Loucy (cell line): ENCODE results near the gene DZANK1.

Experiments used
- H2AFZ ChIP-seq: fragments of 200-600 bp; sonication (generic); 2 replicates; pipeline ENCODE4 v1.6.0; 2016; ENCODE audit warnings: antibody characterized with exemption, mild to moderate bottlenecking, low read length, moderate library complexity
- H3F3A ChIP-seq: fragments of 200-600 bp; 2 replicates; pipeline ENCODE4 v1.6.0; 2016; ENCODE audit warnings: antibody characterized with exemption, low read depth, mild to moderate bottlenecking
- H3K27me3 ChIP-seq: fragments of 200-600 bp; sonication (generic); 2 replicates; pipeline ENCODE4 v1.6.1; 2014; ENCODE audit warnings: low read length, mild to moderate bottlenecking; ENCODE audit not compliant: insufficient read depth, poor library complexity, severe bottlenecking
- H3K36me3 ChIP-seq: fragments of 200-600 bp; sonication (generic); 2 replicates; pipeline ENCODE4 v1.6.1; 2016; ENCODE audit warnings: low read length; ENCODE audit not compliant: insufficient read depth
- H3K4me1 ChIP-seq: fragments of 200-600 bp; sonication (generic); 2 replicates; pipeline ENCODE4 v1.5.1; 2014; ENCODE audit warnings: low read length, mild to moderate bottlenecking; ENCODE audit not compliant: insufficient read depth, poor library complexity, severe bottlenecking
- H3K4me2 ChIP-seq: fragments of 200-600 bp; sonication (generic); 2 replicates; pipeline ENCODE4 v1.6.0; 2014; ENCODE audit warnings: antibody characterized with exemption, low read length, low read depth, mild to moderate bottlenecking; ENCODE audit not compliant: poor library complexity, severe bottlenecking
- H3K4me3 ChIP-seq: fragments of 200-600 bp; sonication (generic); 2 replicates; pipeline ENCODE4 v1.5.1; 2014; ENCODE audit warnings: low read length, mild to moderate bottlenecking, mixed read lengths; ENCODE audit not compliant: poor library complexity, severe bottlenecking
- H3K79me2 ChIP-seq: fragments of 200-600 bp; sonication (generic); 2 replicates; pipeline ENCODE4 v1.6.1; 2014; ENCODE audit warnings: low read length; ENCODE audit not compliant: insufficient read depth
- H3K9ac ChIP-seq: fragments of 200-600 bp; sonication (generic); 2 replicates; pipeline ENCODE4 v1.6.0; 2014; ENCODE audit warnings: mild to moderate bottlenecking, low read depth, low read length, moderate library complexity; ENCODE audit not compliant: poor library complexity, severe bottlenecking
- H3K9me2 ChIP-seq: fragments of 200-600 bp; sonication (generic); replicated peaks from 2 replicates; pipeline ENCODE4 v1.6.1; 2016; ENCODE audit warnings: low read depth, low read length, mixed read lengths
- H3K9me3 ChIP-seq: fragments of 200-600 bp; sonication (generic); 2 replicates; pipeline ENCODE4 v1.6.1; 2014; ENCODE audit warnings: mild to moderate bottlenecking, antibody characterized with exemption, low read length, low read depth; ENCODE audit not compliant: insufficient read depth
- H4K20me1 ChIP-seq: fragments of 200-600 bp; sonication (generic); 2 replicates; pipeline ENCODE4 v1.6.0; 2014; ENCODE audit warnings: antibody characterized with exemption, low read length, mild to moderate bottlenecking; ENCODE audit not compliant: insufficient read depth, poor library complexity, severe bottlenecking
- EZH2phosphoT487 ChIP-seq: fragments of 200-600 bp; IDR thresholded peaks from 2 replicates; pipeline ENCODE4 v1.6.1; 2018; ENCODE audit warnings: antibody characterized with exemption, mild to moderate bottlenecking, moderate library complexity, borderline replicate concordance
- TF ChIP-seq, protein P1 (sequence below): fragments of 200-600 bp; sonication (generic); conservative IDR thresholded peaks from 2 replicates; pipeline ENCODE4 v1.5.1; 2014; ENCODE audit warnings: mild to moderate bottlenecking, antibody characterized with exemption, low read length

DZANK1 gene

DNA sequence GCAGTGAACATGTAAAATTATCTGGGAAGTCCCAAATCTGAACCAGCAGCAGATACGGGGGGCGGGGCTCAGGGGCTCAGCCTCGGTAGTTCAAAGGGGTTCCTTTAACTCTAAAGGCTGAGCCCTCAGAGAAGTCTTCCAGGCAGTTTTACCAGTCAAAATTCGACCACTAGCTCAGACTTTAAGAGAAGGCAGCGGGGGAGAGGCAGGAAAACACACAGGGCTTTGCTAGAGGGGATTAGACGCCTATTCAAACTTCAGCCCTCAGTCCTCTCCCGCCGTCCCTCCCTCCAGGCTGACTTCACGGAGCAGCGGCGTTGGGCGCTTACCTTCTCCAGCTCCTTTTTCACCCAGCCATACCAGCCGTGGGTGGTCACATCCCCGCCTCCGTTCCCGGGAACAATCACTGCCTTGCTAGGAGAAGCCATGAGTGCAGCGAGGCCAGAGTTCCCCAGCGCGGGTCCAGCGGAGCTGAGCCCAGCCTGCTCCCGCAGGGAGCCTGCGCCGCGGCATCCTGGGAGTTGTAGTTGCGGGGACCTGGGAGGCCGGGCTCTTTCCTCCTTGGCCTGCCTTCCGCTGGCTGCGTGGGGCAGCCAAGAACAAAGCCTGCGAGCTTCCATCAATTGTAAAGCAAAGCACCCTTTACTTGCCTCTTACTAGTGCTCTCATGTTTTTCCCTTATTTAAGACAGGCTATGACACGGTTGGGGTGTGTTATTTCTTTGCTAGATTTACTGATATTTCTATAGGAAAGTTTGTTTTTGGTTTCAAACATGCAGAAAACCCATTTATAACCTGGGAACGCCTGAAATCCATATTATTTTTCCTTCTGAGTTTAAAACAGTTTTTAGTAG lies 30.1 kb upstream of the DZANK1 start, which contains the start of gene RBBP9:
Gene RBBP9, minus strand, starts transcription at position 486 of the 853 bp plus-strand sequence. Its CDS starts 58 bp downstream, at position 428.
- no peaks in the 10 kb centered on the region for H3K9me2 ChIP-seq
- no peak for TF ChIP-seq EZH2phosphoT487
- TF ChIP-seq, protein P1, sequence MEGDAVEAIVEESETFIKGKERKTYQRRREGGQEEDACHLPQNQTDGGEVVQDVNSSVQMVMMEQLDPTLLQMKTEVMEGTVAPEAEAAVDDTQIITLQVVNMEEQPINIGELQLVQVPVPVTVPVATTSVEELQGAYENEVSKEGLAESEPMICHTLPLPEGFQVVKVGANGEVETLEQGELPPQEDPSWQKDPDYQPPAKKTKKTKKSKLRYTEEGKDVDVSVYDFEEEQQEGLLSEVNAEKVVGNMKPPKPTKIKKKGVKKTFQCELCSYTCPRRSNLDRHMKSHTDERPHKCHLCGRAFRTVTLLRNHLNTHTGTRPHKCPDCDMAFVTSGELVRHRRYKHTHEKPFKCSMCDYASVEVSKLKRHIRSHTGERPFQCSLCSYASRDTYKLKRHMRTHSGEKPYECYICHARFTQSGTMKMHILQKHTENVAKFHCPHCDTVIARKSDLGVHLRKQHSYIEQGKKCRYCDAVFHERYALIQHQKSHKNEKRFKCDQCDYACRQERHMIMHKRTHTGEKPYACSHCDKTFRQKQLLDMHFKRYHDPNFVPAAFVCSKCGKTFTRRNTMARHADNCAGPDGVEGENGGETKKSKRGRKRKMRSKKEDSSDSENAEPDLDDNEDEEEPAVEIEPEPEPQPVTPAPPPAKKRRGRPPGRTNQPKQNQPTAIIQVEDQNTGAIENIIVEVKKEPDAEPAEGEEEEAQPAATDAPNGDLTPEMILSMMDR, result no peak
- no peaks in the 10 kb centered on the region for H4K20me1 ChIP-seq
- no peaks in the 10 kb centered on the region for H3K36me3 ChIP-seq
- H3K4me1 ChIP-seq, result peaks cover 24% of the 10 kb centered on the region
- no peaks in the 10 kb centered on the region for H3K9me3 ChIP-seq
- no peaks in the 10 kb centered on the region for H3F3A ChIP-seq
- H3K4me2 ChIP-seq, result peak within 1 kb of the TSS; percentile 84
- peaks cover 14% of the 10 kb centered on the region for H3K79me2 ChIP-seq
- peak within 1 kb of the TSS; percentile 74 for H3K9ac ChIP-seq
- H3K27me3 ChIP-seq, result peaks cover 2% of the 10 kb centered on the region
- peak within 1 kb of the TSS; percentile 99 for H2AFZ ChIP-seq
- peak within 1 kb of the TSS; percentile 94 for H3K4me3 ChIP-seq

DNA sequence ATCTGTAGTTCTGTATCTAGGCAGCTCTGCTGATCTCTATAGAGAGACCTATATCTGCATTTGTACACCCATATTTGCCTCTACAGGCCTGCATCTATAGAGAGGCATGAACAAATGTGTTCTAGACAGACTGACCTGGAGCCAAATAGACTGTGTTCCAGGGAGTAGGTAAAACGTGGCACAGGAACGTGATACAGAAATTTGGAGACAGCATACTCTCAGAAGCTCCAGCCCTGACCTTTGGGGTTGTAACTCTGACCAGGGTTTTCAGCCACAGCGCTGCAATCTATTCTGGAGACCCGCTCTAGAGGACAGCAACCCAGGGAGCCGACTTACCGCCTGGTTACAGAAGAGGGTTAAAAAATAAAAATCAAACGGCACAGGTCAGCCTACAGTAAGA lies 29.2 kb upstream of the DZANK1 start:
- no peaks in the 10 kb centered on the region for H3K27me3 ChIP-seq
- H3K36me3 ChIP-seq, result no peaks in the 10 kb centered on the region
- H4K20me1 ChIP-seq, result no peaks in the 10 kb centered on the region
- H3K9me3 ChIP-seq, result no peaks in the 10 kb centered on the region
- TF ChIP-seq, protein P1, result no peak
- TF ChIP-seq EZH2phosphoT487, result no peak
- H3K9me2 ChIP-seq, result no peaks in the 10 kb centered on the region
- peaks cover 24% of the 10 kb centered on the region for H3K4me1 ChIP-seq
- H3K4me3 ChIP-seq, result peak overlapping the region; percentile 94
- H2AFZ ChIP-seq, result peak overlapping the region; percentile 99; the same call in 1 of the 2 replicates
- peak overlapping the region; percentile 84 for H3K4me2 ChIP-seq
- peaks cover 14% of the 10 kb centered on the region for H3K79me2 ChIP-seq
- no peaks in the 10 kb centered on the region for H3F3A ChIP-seq
- peak overlapping the region; percentile 74 for H3K9ac ChIP-seq

DNA sequence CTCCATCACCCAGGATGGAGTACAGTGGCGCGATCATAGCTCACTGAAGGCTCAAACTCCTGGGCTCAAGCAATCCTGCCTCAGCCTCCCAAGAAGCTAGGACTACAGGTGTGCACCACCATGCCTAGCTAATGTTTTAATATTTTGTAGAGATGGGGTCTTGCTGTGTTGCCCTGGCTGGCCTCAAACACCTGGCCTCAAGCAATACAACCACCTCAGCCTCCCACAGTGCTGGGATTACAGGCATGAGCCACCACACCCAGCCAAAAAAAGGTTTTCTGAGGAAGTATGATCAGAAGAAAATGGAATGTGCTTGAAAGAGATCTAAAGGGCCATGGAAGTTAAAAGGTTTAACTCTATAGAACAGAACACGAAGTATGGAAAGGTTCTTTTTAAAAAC lies 21.5 kb upstream of the DZANK1 start:
- peaks cover 42% of the 10 kb centered on the region; the same call in 1 of the 2 replicates for H3K36me3 ChIP-seq

More for the DNA sequence above, 21.5 kb upstream of the DZANK1 start:
- Histone ChIP-seq H2AFZ (no peak overlapping the region), H3K4me3 (no peak overlapping the region), H3F3A (no peaks in the 10 kb centered on the region), H3K27me3 (no peaks in the 10 kb centered on the region), H3K9me3 (no peaks in the 10 kb centered on the region), H3K4me2 (no peak overlapping the region), H3K9me2 (no peaks in the 10 kb centered on the region), H3K9ac (no peak overlapping the region), H3K4me1 (peaks cover under 1% of the 10 kb centered on the region), H4K20me1 (no peaks in the 10 kb centered on the region), H3K79me2 (no peaks in the 10 kb centered on the region)
- no peak for TF ChIP-seq EZH2phosphoT487
- TF ChIP-seq, protein P1, result no peak
